ENCODE results near the gene RELT.

RELT gene

GRCh38 chr11:73372375-73372993, 3.7 kb upstream of the RELT start:
- in situ Hi-C loops (cut with MboI; ENCODE audit: low sequenced_read_pairs) = no loop called here

GRCh38 chr11:73374151-73374550, 2.0 kb upstream of the RELT start:
- in situ Hi-C loops (cut with MboI; ENCODE audit: low sequenced_read_pairs) = no loop called here

GRCh38 chr11:73375830-73376159, 404 bp upstream of the RELT start:
- in situ Hi-C loops (cut with MboI; ENCODE audit: low sequenced_read_pairs) = no loop called here

GRCh38 chr11:73376803-73377629, 817 bp downstream of the RELT start:
- in situ Hi-C loops (cut with MboI; ENCODE audit: low sequenced_read_pairs) = no loop called here

- in situ Hi-C loops (cut with MboI; ENCODE audit: low sequenced_read_pairs) = no loop called here
Measured at GRCh38 chr11:73379189-73379880, 3.1 kb downstream of the RELT start.

GRCh38 chr11:73380331-73380730, 4.1 kb downstream of the RELT start:
- in situ Hi-C loops (cut with MboI; ENCODE audit: low sequenced_read_pairs) = no loop called here

- in situ Hi-C loops (cut with MboI; ENCODE audit: low sequenced_read_pairs) = no loop called here
Measured at GRCh38 chr11:73380897-73381410, 4.8 kb downstream of the RELT start.

- in situ Hi-C loops (cut with MboI; ENCODE audit: low sequenced_read_pairs) = no loop called here
Measured at GRCh38 chr11:73381589-73381988, 5.4 kb downstream of the RELT start.

- in situ Hi-C loops (cut with MboI; ENCODE audit: low sequenced_read_pairs) = no loop called here
Measured at GRCh38 chr11:73382183-73382582, 6.0 kb downstream of the RELT start.

- in situ Hi-C loops (cut with MboI; ENCODE audit: low sequenced_read_pairs) = no loop called here
Measured at GRCh38 chr11:73382747-73383146, 6.5 kb downstream of the RELT start.

- in situ Hi-C loops (cut with MboI; ENCODE audit: low sequenced_read_pairs) = no loop called here
Measured at GRCh38 chr11:73383249-73384124, 7.3 kb downstream of the RELT start.

- in situ Hi-C loops (cut with MboI; ENCODE audit: low sequenced_read_pairs) = no loop called here
Measured at GRCh38 chr11:73384125-73384441, 7.9 kb downstream of the RELT start.

- in situ Hi-C loops (cut with MboI; ENCODE audit: low sequenced_read_pairs) = no loop called here
Measured at GRCh38 chr11:73384531-73384871, 8.3 kb downstream of the RELT start.

- in situ Hi-C loops (cut with MboI; ENCODE audit: low sequenced_read_pairs) = no loop called here
Measured at GRCh38 chr11:73384872-73385689, 8.9 kb downstream of the RELT start.

- in situ Hi-C loops (cut with MboI; ENCODE audit: low sequenced_read_pairs) = no loop called here
Measured at GRCh38 chr11:73386016-73386415, 9.8 kb downstream of the RELT start.

GRCh38 chr11:73386546-73386945, 10.3 kb downstream of the RELT start:
- in situ Hi-C loops (cut with MboI; ENCODE audit: low sequenced_read_pairs) = no loop called here

- in situ Hi-C loops (cut with MboI; ENCODE audit: low sequenced_read_pairs) = no loop called here
Measured at GRCh38 chr11:73387594-73388264, 11.5 kb downstream of the RELT start.

GRCh38 chr11:73388265-73389133, 12.3 kb downstream of the RELT start:
- in situ Hi-C loops (cut with MboI; ENCODE audit: low sequenced_read_pairs) = no loop called here

- in situ Hi-C loops (cut with MboI; ENCODE audit: low sequenced_read_pairs) = no loop called here
Measured at GRCh38 chr11:73389134-73389525, 12.9 kb downstream of the RELT start.
